Measurements from ENCODE around the gene ACAD8.

The ACAD8 gene

DNA sequence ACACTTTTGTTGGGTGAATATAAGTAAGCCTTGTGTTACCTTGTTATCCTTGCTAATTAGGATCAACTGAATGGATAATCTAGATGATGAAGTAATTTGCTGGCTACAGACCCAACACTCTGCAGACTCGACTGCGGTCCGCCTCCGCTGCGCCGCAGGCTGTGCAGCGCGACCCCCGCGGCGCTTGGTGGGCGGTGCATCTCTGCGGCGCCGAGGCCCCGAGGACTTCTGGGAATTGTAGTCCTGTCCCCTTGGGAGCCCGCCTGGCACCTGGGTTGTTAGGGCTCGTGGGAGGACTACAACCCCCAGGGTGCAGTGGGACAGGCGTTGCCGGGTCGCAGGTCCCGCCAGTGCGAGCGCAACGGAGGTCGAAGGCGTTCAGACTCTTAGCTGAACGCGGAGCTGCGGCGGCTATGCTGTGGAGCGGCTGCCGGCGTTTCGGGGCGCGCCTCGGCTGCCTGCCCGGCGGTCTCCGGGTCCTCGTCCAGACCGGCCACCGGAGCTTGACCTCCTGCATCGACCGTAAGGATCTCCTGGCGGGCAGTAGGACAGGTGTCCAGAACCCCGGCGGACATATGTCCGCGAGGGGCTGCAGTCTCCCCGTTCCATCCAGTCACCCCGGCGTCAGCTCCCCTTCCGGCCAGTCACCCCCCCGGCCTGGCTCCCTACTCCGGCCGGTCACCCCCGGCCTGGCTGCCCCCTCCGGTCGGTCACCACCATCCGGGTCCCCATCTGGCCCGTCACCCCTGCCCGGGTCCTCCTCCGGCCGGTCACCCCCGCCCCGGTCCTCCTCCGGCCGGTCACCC, at the start of gene ACAD8, which contains the start of gene THYN1:
Gene ACAD8 (plus strand): TSS at position 381 of the 806 bp plus-strand sequence. CDS start 33 bp downstream, at position 414.
Gene THYN1 (minus strand): TSS at position 165 of the 806 bp plus-strand sequence. CDS start 470 bp downstream, outside the sequence.
- DNase-seq (ENCODE audit: low read depth, low spot score), result peak; percentile 98

DNA sequence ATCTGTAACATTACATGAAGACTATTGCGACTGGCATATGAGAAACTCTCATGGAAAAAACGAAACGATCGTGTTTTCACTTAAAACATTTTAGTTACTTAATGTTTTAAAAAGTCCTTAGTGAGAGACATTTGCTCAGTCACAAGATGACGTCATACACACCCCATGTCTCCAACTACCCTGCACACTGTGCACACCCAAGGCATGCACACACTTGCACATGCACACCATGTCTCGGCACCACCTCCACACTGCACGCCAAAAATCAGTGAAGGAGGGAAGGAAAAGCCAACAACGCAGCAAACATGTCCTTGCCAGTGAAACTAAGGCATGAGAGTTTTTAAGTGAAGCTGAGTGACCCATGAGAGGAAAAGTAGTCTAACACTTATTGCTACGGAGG, 47.6 kb upstream of the ACAD8 start:
- no peak for DNase-seq (ENCODE audit: low read depth, low spot score)

DNA sequence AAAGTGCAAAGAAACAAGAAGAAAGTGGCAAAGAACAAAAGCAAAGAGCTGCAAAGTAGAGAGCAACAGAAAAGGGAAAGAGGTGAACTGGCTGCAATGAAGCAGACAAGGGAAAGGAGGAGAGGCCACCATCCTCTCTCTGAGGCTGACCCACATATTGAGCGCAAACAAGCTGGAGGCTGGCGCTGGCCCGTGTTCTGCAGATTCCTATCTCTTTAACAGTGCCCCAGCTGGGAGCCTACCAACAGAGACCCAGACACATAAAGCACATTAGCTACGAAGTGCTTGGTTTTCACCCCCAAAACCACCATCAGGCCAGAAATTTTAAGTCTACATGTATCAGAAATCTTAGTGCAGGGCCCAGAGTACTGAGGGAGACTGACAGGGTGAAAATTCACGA, 47.2 kb upstream of the ACAD8 start:
- DNase-seq (ENCODE audit: low read depth, low spot score), result no peak

DNA sequence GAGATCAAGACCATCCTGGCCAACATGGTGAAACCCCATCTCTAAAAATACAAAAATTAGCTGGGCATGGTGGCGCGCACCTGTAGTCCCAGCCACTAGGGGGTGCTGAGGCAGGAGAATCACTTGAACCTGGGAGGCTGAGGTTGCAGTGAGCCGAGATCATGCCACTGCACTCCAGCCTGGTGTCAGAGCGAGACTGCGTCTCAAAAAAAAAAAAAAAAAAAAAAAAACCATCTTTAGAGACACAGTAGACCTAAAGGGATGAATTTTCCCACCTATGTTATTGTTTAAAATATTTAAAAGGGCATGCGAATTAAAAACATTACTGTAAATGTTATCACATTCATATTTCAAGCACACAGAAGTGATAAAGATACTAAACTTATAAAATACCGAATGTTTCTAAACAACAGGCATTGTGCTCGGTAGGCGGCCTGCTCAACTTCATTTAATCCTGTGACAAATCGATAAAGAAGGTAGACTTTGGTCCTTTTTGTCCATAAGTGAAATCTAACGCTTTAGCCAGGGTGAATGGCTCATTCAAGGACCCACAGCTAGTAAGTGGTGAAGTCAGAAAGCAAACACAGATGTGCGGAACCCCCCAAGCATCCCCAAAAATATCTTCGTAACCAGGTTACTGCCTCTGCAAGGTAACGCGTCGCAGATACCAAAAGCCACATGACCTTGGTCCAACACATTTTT, 45.7 kb upstream of the ACAD8 start:
- peak; percentile 34 for DNase-seq (ENCODE audit: low read depth, low spot score)

DNA sequence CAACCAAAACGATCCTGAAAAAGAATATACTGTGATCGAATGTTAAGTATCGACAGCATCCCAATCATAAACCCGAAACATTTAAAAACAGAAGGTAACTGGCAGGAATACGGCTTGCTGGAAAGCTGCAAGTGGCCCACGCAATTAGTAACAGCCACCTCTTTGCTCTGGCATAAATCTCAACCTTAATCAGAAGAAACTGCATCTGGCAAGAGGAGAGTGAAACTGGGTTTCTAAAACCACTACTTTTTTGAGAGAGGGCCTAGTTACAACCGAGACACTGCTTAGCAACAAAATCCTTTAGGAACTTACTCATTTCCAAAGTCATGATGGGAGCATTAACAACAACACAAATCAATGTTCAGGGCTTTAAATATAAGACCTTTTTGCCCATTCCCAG, 37.5 kb upstream of the ACAD8 start:
- DNase-seq (ENCODE audit: low read depth, low spot score), result no peak

DNA sequence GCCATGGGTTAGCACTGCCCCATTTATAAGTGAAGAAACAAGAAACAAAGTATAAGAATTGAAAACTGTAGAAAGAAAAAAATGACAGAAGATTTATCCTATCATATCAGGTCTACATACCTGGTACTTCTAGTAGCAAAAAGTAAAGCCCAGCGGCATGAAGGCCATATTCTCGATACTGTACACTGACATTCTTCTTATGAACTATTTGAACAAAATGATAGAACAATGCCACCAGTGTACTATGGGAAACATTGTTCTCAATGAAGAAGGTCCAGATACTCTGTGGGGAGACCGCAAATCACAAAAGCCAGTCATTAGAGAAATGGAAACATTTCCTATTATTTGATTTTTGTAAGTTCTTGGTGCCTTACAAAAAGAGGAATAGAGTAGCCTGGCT, 36.6 kb upstream of the ACAD8 start:
- no peak for DNase-seq (ENCODE audit: low read depth, low spot score)

DNA sequence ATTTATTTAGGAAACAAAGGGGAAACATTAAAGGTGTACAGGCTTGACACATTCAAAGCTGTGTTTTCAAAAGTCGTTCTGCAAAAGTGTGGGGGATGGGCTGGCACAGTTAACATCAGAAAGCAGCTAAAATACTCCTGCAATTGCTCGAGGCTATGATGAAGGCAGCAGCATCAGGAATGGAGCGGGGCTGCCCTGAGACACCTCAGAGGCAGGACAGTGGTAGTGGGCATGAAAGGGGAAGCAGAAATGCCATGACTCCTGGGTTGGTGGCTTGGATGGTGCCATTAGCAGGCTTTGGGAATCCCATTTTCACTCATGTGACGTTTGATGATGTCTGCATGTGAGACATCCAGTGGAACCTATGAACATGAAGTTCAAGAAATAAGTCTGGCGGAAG, 30.2 kb upstream of the ACAD8 start:
- DNase-seq (ENCODE audit: low read depth, low spot score), result peak; percentile 10

DNA sequence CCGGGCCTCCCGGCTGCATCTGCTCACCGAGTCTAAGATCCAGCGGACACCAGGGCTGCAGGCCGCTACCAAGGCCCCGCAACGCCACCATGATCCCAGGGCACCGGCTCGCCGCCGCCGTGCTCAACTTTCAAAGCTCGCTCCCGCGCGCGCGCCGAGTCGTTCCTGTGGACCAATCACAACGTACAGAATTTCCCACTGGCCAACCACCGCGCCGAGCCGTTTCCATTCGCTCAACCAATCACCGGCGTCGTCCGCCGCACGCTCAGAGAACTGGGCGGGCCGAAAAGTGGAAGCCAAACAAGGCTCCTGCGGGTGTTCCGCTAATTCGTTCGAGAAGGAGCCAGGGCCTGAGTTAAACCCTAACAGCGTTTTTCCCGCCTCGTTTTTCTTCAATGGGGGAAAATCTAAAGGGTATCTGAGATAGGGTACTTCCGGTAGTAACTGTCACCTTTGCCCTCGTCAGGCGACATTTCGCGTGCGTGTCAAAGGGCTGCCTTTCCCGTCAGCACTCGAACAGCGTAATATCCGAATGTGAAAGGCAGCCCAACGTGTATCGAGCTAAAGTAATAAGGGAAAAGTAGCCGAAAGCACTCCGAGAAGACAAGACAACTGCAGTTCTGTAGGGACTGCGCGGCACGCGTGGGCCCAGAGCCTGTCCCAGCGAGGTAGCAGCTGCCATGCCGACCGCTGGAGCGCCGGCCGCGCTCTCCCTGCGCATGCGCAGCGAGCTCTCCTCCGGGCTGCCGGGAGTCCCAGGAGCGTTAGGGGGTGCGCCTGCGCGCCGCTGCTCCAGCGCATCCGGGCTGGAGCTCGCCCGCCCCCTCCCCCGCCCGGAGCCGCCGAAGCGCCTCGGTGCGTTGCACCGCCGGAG, 29.3 kb upstream of the ACAD8 start, which contains the start of the genes NCAPD3 and VPS26B:
Gene NCAPD3 (minus strand): TSS at position 132 of the 874 bp plus-strand sequence. CDS start 41 bp downstream, at position 91.
Gene VPS26B (plus strand): TSS at position 836 of the 874 bp plus-strand sequence. CDS start 452 bp downstream, outside the sequence.
- DNase-seq (ENCODE audit: low read depth, low spot score), result peak; percentile 99

DNA sequence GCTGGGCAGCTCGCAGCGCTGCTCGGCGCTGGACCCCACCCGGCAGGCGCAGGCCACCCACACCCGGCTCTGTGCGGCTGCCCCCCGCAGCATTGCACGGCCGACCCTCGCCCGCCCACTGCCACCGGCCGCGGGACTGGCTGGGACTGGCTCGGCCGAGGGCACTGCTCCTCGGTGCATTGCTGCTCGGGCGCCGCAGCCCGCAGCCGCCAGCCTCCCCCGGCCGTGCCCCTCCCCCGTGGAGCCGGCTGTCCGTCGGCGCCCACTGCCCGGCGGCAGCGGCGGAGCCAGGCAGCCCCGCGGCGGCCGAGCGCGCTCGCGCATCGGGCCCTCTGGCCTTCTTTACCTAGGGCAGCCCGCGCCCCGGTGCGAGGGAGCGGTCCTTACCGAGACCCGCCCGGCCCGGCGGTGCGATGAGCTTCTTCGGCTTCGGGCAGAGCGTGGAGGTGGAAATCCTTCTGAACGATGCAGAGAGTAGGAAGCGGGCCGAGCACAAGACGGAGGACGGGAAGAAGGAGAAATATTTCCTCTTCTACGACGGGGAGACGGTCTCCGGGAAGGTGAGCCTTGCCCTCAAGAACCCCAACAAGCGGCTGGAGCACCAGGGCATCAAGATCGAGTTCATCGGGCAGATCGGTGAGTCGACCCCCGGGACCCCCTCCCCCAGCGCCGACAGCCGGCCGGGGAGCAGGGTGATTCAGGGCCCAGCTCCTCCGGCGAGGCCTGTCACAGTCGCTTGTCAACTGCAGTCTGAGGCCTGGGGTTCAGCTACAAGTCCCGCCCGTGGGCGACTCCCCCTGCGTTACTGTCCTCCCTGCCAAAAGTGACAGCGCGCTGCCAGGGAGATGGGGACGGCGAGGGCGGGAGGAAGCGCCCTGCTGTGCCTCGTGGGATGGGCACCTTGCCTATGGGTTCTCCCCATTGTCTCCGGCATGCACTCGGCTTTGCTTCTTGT, 28.4 kb upstream of the ACAD8 start:
- DNase-seq (ENCODE audit: low read depth, low spot score), result peak; percentile 46

DNA sequence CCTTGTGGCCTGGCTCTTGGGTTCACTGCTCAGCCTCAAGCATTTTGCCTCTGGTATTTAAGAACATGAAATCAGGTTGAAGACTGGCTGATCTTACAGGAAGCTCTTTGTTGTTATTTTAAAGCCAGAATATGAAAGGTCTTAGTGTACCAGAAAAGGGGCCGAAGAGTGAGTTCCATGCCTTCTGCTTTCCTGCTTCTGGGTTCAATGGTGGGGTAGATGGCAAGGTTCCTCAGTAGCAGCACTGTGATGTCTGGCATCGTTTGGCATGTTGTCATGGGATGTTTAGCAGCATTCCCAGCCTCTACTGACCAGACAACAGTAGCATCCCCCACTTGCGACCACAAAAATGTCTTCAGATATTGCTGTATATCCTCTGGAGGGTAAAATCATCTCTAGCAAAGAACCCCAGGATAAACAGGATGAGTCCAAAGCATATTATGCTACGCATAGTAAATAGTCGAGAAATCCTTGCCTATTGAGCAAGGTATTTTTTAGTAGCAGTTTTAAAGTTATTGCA, 26.5 kb upstream of the ACAD8 start:
- DNase-seq (ENCODE audit: low read depth, low spot score), result no peak

DNA sequence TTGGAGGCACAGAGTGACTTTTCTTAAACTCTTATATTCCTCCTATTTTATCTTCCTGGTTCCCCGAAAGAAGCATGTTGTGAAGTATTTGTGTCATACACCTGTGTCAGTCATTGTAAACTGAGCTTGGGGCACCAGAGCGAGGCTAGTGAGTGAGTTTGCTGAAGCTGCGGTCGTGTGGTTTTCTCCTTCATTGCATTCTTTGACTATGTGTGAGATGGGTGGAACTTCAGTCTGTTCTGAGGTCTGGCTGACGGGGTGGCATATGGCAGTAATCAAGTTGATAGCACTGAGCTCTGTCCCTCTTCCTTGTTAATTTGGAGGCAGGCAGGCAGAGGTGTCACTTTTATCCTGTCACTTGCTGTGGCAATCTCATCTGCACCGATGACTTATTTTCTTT, 24.7 kb upstream of the ACAD8 start:
- DNase-seq (ENCODE audit: low read depth, low spot score), result peak; percentile 49

DNA sequence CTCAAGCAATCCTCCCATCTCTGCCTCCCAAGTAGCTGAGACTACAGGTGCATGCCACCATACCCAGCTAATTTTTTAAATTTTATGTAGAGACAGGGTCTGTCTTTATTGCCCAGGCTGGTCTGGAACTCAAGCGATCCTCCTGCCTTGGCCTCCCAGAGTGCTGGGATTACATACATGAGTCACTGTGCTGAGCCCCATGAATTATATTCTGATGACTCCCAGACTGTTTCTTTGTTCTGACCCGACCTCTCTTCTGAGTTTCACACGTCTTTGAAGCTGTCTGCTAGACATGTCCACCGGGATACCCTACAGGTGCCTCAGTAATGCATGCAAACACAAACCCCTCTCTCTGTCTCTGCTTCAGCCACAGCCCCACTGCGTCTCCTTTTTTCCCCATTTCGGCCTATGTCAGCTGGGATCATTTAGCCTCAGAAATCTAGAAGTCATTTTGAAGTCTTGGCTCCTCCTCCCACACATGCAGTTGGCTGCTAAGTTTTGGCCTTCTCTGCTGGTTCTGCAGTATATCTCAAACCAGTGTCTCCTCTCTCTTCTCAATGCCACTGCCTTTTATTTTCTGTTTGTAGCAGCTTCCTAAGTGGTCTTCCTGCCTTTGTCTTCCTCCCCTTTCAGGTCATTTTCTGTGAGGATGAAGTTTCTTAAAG, 24.1 kb upstream of the ACAD8 start:
- DNase-seq (ENCODE audit: low read depth, low spot score), result peak; percentile 5

DNA sequence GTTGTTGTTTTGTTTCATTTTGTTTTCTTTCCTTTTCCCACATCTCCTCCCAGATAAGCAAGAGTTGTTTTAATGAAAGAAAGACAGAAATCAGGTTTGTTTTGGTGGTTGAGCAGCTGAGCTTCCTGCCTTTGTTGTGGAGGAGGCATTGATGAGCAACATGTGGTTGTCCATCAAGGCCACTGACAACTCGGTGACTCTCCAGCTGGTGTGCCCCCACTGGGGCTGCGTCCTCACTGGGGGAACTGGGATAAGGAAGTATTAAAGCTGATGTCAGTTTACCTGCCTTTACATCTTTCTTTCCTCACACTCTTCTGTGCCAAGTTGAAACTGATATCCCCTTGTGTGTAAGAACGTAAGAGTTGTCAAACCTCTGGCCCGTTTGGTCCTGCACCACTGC, 23.0 kb upstream of the ACAD8 start:
- DNase-seq (ENCODE audit: low read depth, low spot score), result no peak

DNA sequence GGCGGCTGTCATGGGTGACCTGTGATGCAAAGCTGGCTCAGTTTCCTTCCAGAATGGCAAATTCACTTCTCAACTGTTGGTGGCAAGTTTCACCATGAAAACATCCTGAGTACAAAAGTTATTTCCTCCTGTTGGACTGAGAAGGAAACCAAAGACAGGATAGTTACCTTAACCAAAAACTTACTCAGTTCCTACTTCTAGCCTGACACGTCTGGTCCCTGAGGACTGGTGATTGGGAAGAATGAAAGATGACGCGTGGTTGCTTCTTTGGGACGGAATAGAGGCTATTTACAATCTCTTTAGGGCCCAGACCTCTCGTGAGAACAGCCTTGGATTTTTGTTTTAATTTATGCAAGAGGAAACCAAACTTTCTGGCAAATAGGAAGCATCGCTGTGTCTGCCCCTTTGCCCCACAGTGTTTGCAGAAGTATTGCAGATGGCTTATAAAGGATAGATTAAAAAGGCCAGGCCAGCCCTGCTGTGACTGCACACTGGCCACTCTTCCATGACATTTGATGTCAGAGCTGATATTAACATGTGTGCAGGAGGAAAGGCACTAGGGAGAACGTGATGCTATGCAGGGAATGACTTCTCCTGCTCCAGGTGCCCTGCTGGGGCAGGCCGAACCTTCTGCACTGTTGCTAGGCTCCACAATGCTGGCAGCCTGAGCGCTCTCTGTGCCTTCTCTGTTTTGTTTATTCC, 21.3 kb upstream of the ACAD8 start:
- no peak for DNase-seq (ENCODE audit: low read depth, low spot score)

DNA sequence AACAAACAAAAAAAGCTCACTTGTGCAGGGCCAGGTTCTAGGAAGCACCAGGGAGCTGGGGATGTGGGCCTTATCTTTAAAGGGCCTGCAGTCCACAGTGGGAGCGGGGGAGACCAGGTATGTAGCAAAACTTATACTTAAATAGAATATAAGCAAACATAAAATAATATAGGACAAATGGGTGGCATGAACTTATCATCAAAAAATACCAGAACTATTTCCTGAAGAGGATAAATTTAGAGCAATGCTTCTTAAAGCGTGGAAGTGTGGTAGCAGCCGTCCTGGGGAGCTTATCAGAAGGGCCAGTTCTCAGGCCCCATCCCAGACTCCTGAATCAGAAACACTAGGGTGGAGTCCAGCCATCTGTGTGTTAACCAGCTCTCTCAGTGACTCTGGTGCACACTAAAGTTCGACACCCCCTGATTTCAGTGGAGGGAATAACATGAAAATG, 19.6 kb upstream of the ACAD8 start:
- no peak for DNase-seq (ENCODE audit: low read depth, low spot score)

DNA sequence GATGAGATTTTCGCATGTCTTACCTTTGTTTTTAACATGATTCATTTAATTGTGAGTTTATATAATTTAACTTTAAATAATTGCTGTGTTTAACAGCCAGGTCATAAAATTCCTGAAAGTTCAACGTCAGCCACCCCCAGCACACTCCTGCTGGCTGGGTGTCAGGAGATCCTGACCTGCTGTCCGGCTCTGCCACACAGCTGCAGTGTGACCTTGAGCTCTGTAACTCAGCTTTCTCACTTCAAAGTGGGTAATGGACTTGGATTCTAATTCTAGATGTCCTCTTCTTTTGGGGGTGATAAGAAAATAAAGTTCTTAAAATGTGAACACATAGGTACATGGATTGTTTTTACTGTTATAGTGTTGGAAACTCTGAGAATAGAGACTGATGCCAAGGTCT, 18.0 kb upstream of the ACAD8 start:
- no peak for DNase-seq (ENCODE audit: low read depth, low spot score)

DNA sequence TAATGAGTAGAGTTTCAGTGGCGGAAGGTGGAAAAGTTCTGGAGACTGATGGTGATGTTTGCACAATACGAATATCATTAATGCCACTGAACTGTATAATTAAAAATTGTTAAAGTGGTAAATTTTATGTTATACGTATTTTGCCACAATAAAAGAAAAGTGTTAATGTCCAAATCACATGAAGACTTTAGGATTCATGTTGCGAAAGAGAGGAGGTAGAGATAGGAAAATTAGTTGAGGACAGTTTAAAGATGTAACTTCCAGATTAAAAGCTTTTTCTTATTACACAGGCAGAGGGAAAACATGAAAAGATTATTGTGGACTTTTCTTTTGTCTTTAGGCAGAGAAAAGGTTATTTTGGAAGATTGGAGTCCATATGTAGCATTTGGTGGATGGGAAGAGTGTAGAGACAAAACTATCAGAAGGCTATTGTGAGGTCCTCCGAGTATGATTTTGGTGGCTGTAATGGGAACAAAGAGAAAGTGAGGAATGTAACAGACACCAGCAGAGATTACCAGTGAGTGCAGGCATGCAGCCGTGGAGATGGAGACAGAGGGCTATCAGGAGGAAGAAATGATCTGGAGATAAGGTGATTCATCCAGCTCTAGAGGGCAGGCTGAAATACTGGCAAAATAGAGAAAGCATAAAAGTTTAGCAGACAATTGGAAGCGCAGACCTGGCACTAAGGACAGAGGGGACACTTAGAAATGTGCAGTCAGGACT, 16.4 kb upstream of the ACAD8 start:
- DNase-seq (ENCODE audit: low read depth, low spot score), result no peak

DNA sequence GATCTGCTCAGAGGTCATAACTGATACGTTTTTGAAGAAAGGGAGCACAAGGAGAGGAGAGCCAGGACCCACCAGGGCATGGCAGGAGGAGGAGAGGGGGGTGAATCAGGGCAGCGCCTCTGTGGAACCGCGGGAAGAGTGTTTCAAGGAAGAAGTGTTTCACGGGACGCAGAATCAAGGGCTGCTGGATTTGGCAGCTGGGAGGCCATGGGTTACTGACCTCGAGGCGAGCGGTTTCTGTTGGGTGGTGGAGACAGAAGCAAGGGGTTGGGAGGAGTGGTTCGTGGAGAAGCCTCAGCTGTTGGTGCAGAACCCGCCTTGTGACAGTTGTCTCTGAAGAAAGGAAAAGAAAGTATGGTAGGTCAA, 15.8 kb upstream of the ACAD8 start:
- no peak for DNase-seq (ENCODE audit: low read depth, low spot score)

Data from astrocyte of the hippocampus (primary cell).